DMS79 (cell line): ENCODE measurements around the gene TBL2.
"Not testable (repeated sequence)": the region's sequence is repeated elsewhere in the genome, so short reads cannot be mapped to it uniquely, and the experiment has no call there.

Experiments
- DNase-seq: peaks from one replicate; lab custom pipeline; 2025; lab: John Stamatoyannopoulos, UW

TBL2 gene, protein sequence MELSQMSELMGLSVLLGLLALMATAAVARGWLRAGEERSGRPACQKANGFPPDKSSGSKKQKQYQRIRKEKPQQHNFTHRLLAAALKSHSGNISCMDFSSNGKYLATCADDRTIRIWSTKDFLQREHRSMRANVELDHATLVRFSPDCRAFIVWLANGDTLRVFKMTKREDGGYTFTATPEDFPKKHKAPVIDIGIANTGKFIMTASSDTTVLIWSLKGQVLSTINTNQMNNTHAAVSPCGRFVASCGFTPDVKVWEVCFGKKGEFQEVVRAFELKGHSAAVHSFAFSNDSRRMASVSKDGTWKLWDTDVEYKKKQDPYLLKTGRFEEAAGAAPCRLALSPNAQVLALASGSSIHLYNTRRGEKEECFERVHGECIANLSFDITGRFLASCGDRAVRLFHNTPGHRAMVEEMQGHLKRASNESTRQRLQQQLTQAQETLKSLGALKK

DNA sequence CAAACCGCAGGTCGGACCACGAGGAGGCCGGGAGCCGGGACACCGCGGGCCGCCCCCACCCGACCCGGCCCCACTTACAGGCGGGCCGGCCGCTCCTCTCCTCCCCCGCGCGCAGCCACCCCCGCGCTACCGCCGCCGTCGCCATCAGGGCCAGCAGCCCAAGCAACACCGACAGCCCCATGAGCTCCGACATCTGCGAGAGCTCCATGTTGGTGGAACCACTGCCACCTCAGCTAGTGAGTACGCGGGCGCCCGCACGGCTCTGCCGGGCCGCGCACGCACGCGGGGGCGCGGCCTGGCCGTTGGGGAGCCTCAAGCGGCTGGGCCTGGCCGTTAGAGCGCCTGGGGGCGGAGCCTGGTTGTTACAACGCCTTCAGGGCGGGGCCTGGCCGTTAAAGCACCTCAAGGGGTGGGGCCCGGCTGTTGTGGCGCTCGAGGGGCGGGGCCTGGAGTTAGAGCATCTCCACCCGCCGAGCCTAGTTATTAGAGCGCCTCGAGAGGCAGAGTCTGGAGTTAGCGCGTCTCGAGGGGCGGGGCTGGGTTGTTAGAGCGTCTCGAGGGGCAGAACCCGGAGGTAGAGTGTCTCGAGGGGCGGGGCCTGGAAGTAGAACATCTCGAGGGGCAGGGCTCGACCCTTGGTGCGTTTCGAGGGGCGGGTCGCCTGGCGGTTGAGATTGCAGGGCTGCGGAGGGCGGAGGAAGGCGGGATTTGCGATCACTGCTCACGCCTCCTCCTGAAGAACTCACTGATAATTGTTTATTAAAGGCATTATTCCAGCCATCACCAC is at the start of gene TBL2:
Gene TBL2, minus strand, starts transcription at position 238 of the 787 bp plus-strand sequence. Its CDS starts 30 bp downstream, at position 208.
- DNase-seq, result peak; percentile 98

GRCh38 chr7:73626814-73627213 is 48.4 kb upstream of the TBL2 start:
- DNase-seq, result no peak

GRCh38 chr7:73625276-73625675 is 46.9 kb upstream of the TBL2 start:
- no peak for DNase-seq

DNA sequence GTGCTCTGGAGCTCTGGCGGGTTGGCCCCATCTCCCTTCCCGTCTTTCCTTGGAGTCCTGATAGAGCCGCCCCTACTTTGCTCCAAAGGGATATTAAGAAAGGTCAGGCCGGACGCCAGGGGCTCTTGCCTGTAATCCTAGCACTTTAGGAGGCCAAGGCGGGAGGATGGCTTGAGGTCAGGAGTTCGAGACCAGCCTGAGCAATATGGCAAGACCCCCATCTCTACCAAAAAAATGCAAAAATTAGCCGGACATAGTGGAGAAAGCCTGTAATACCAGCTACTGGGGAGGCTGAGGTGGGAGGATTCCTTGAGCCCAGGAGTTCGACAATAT is 46.3 kb upstream of the TBL2 start:
- no peak for DNase-seq

DNA sequence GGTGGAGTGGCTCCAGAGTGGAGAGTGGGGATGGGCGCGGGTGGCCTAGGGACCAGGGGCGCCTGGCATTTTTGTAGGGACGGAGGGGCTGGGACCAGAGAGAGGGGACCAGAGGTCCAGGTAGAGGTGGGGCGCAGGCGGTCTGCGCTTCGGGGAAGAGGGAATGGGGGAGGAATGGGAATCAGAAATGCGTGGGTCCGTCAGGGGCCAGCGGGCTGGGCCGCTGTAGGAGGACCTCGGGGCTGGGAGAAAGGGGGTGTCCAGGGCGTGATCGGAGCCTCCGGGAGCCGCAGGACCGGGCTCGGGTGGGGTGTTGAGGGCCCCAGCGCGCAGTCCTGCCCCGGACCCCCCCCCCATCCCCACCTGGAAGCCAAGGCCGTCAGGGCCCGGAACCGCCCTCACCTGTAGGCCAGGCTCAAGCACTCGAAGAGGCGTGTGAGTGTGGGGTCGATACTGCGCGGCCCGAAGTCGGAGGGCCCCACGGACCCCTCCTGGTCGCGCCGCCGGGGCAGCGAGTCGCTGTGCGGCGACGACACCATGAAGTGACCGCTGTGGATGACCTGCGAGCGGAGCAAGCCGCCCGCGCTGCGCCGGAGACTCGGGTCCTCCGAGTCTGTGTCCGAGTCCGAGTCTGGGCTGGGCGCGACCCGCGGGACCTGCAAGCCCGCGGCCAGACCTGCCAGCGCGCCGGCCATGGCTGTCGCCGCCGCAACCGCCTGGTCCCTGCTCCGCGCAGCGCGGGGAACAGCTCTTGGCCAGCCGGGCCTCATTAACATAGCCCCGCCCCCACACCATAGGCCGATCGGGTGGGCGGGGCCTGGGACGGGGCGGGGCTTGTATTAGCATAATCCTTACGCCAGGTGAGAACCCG is 45.7 kb upstream of the TBL2 start, which contains the start of gene MLXIPL:
Gene MLXIPL, minus strand, starts transcription at position 725 of the 871 bp plus-strand sequence. Its CDS starts 30 bp downstream, at position 695.
- peak; percentile 60 for DNase-seq

DNA sequence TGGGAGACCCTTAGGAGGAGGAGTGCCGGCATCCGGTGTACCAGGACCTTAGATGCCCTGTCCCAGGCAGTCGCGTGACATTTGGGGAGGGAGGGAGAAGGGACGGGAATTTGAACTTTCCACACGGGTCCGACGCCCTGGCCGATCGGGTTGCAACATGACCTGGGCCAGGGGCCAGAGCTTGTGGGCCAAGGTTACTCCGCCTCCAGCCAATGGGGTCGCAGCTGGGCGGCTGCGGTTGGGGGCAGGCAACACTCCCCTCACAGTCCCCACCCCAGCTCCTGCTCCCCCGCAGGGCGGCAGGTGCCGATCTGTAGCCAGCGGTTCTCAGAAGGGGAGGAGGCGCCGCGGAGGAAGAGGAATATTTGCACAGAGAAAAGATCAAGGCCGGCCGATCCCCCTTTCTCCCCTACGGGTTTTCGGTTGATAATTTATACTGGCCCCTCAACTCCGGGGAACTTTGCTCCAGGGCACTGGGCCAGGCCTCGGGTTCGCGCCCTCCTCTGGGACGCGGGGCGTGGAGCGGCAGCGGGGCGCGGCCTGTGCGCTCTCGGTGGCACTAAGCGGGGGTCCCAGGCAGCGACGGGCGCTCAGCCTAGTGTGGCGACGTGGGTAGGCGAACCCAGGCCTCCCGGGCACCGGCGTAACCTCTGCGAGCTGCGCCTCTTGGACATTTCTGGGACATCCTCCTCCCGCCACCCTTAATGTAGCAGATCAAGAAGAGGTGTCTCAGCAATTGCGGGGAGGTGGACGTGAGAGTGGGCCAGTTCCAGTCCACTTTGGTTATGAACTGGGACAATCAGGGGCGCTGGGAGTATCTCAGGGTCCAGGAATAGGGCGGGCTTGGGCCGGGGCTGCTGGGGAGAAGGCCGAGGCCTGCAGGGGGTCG is 44.8 kb upstream of the TBL2 start:
- DNase-seq, result peak; percentile 15

DNA sequence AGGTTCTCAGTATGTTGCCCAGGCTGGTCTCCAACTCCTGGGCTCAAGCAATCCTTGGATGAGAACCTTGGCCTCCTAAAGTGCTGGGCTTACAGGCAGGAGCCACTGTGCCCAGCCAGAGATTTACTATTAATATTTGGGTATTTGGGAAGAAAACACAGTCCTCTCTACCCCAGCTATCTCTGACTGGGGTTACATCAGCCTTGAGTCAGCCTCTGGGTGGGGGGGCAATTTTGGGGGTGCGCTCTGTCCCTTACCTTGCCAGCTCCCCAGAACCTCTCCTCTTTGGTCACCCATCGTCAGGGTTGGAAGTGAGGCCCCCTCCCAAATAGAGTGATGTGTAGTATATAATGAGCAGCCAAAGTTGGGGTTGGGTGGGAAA is 44.1 kb upstream of the TBL2 start:
- DNase-seq, result no peak

GRCh38 chr7:73621168-73622063 is 43.0 kb upstream of the TBL2 start:
- DNase-seq, result no peak

DNA sequence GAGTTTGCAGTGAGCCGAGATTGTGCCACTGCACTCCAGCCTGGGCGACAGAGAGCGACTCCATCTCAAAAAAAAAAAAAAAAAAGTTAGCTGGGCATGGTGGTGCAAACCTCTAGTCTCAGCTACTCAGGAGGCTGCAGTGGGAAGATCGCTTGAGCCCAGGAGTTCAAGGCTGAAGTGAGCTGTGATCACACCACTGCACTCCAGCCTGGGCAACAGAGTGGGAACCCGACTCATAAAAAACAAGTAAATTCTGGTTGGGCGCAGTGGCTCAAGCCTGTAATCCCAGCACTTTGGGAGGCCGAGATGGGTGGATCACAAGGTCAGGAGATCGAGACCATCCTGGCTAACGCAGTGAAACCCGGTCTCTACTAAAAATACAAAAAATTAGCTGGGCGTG is 41.0 kb upstream of the TBL2 start:
- not testable (repeated sequence) for DNase-seq

- DNase-seq, result no peak
These were observed 40.2 kb upstream of the TBL2 start for GRCh38 chr7:73618538-73618937.

DNA sequence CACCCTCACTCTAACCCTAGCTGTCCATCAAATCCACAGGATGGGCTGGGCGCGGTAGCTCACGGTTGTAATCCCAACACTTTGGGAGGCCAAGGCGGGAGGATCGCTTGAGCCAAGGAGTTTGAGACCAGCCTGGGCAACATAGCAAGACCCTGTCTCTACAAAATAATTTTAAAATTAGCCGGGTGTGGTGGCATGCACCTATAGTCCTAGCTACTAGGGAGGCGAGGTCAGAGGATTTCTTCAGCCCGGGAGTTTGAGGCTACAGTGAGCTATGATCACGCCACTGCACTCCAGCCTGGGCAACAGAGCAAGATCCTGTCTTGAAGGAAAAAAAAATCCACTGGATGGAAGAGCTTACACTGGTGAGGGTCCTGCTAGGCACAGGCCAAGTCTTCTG is 39.1 kb upstream of the TBL2 start:
- DNase-seq, result not testable (repeated sequence)

DNA sequence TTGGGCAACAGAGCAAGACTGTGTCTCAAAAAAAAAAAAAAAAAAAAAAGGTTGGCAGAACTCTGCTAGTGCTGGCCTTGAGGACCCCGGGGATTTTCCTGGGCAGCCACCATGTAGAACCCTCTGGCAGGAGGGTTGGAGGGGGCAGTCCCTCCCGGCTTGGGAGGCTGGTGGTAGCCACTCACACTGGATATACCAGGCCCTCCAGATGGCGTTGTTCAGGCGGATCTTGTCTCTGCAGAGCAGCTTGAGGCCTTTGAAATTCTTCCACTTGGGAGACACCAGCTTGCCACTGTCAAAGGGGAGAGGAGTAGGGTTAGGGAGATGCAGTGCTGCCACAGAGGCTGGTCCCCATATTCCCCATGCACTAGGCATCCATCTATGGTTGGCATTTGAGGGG is 37.5 kb upstream of the TBL2 start:
- no peak for DNase-seq

DNA sequence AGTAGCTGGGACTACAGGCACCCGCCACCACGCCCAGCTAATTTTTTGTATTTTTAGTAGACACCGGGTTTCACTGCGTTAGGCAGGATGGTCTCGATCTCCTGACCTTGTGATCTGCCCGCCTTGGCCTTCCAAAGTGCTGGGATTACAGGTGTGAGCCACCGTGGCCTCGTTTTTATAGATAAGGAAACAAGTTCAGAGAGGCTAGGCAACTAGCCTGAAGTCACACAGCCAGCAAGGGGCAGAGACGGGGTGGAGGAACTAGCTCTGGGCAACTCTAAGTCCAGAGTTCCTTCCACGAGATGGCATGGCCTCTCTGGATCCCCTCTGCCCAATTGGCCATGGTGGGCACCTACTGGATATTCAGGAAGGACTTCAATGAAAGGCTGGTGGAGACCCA is 36.6 kb upstream of the TBL2 start:
- not testable (repeated sequence) for DNase-seq

- no peak for DNase-seq
These were observed 35.8 kb upstream of the TBL2 start for GRCh38 chr7:73613954-73614735.

DNA sequence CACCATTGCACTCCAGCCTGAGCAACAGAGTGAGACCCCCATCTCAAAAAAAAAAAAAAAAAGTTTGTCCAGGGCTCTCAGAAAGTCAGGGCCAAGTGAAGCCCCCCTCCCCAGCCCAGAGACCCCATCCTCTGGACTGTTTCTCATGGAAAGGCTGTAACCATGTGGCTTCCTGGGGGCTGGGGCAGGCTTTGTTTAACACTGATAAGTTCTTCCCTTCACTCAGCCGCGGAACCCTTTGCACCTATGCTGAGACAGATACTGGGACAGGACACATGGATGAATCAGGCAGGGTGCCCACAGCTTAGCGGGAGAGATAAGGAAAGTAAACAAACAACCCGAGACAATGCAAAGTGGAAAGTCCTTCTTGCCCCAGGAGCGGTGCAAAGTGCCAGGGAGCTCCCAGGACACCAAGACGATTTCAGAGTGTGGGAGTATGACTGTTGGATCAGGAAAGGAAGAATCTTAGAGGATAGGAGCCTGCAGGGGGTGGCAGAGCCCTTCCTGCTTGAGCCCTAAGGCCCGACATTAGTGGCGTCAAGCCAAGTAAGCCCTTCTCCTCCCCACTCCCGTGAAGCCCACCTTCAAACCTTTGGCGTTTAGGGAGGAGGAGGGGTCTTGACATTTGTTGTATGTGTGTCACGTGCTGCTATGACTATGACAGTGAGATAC is 34.4 kb upstream of the TBL2 start:
- DNase-seq, result no peak

DNA sequence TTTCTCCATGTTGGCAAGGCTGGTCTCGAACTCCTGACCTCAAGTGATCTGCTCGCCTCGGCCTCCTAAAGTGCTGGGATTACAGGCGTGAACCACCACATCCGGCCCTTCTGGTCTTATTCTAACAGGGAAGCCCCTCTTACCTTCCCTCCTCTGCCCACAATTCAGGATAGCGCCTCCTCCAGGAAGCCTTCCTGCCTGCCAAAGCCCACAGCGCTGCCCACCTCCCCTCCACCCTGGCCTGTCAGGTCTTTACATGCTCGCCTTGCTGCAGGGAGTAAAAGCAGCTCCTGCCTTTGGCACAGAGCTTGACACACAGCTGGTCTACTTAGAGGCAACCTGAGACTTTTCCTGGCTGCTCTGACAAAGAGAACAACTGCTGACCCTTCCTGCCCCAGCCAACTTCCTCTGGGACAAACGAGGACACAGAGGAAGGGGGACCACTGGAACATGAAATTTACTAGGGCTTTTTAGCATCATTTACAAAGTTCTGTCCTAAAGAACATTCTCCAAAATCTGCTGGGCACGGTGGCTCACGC is 32.7 kb upstream of the TBL2 start:
- DNase-seq, result no peak

DNA sequence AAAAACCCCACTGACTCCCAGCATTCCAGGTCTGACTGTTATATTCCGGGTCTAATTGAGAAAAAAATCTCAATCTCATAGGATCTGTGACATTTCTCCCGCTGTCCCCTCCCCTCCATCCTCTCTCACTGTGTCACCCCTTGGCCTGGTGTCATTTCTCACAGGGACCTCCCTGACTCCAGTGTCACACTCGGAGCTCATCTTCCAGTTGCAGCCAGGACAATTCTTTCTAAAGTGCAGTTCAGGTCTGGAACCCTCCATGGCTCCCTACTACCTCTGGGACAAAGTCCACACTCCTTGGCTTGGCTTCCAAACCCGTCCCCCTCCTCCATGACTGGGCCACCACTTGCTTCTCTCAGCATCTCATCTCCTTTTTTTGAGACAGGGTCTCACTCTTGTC is 31.7 kb upstream of the TBL2 start:
- DNase-seq, result no peak

- not testable (repeated sequence) for DNase-seq
These were observed 29.3 kb upstream of the TBL2 start for GRCh38 chr7:73607692-73607983.
